ENCODE results near the gene IGDCC3.

IGDCC3 gene

GRCh38 chr15:65292938-65293518 lies 84.8 kb downstream of the IGDCC3 start:
- H3K27ac ChIP-seq (ENCODE audit: low read length): no peak overlapping the region
- no peaks in the 10 kb centered on the region for H3K27me3 ChIP-seq (ENCODE audit: control insufficient read depth, insufficient read depth, low read length)
- no peak overlapping the region for H3K4me3 ChIP-seq (ENCODE audit: low read length)
- no peaks in the 10 kb centered on the region for H3K9me3 ChIP-seq (ENCODE audit: control insufficient read depth, insufficient read depth, low read length)
- H3K4me1 ChIP-seq (ENCODE audit: control insufficient read depth, insufficient read depth, low read length): no peaks in the 10 kb centered on the region
- WGBS (ENCODE audit: insufficient coverage, insufficient read length): no CpG with 5 or more reads among the region's 1 CpG
- H3K36me3 ChIP-seq (ENCODE audit: control insufficient read depth, insufficient read depth, low read length): no peaks in the 10 kb centered on the region
- DNase-seq (ENCODE audit: low read depth, low spot score): no peak

DNA sequence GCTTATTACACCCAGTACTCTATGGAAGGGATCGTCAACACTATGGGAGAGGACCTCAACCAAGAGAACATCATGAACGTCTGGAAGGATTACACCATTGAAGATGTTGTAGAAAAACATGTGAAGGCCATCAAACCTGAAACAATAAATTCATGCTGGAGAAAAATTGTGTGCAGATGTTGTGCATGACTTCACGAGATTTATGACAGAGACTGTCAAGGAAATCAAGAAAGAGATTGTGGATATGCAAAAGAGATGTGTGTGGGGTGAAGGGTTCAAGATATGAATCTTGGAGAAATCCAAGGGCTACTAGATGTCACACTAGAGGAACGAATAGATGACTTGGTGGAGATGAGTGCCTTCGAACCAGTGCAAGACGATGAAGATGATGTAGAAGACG lies 87.6 kb downstream of the IGDCC3 start:
- Histone ChIP-seq H3K9me3 (ENCODE audit: control insufficient read depth, insufficient read depth, low read length) (no peaks in the 10 kb centered on the region), H3K4me1 (ENCODE audit: control insufficient read depth, insufficient read depth, low read length) (no peaks in the 10 kb centered on the region), H3K27me3 (ENCODE audit: control insufficient read depth, insufficient read depth, low read length) (no peaks in the 10 kb centered on the region), H3K27ac (ENCODE audit: low read length) (no peak overlapping the region), H3K36me3 (ENCODE audit: control insufficient read depth, insufficient read depth, low read length) (no peaks in the 10 kb centered on the region), H3K4me3 (ENCODE audit: low read length) (no peak overlapping the region)
- DNase-seq (ENCODE audit: low read depth, low spot score): no peak
- no CpG with 5 or more reads among the region's 7 CpGs for WGBS (ENCODE audit: insufficient coverage, insufficient read length)

DNA sequence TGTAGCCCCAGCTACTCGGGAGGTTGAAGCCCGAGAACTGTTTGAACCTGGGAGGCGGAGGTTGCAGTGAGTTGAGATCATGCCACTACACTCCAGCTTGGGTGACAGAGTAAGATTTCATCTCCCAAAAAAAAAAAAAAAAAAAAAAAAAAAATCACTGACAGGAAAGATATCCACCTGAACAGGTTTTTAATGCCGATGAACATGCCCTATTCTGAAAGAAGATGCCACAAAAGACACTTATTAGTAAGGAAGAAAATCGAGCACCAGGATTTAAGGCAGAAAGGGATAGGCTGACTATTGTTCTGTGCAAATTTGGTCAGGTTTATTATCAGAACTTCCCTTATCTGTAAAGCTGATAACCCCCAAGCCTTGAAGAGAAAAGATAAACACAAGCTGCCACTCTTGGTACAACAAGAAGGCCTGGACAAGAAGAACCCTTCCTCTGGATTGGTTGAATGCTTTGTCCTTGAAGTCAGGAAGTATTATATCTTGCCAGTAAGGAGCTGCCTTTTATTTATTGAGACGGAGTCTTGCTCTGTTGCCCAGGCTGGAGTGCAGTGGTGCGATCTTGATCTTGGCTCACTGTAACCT lies 88.4 kb downstream of the IGDCC3 start:
- Histone ChIP-seq H3K27ac (ENCODE audit: low read length) (no peak overlapping the region), H3K36me3 (ENCODE audit: control insufficient read depth, insufficient read depth, low read length) (no peaks in the 10 kb centered on the region), H3K27me3 (ENCODE audit: control insufficient read depth, insufficient read depth, low read length) (no peaks in the 10 kb centered on the region), H3K9me3 (ENCODE audit: control insufficient read depth, insufficient read depth, low read length) (no peaks in the 10 kb centered on the region), H3K4me3 (ENCODE audit: low read length) (no peak overlapping the region), H3K4me1 (ENCODE audit: control insufficient read depth, insufficient read depth, low read length) (no peaks in the 10 kb centered on the region)
- DNase-seq (ENCODE audit: low read depth, low spot score): no peak
- WGBS (ENCODE audit: insufficient coverage, insufficient read length): no CpG with 5 or more reads among the region's 7 CpGs

DNA sequence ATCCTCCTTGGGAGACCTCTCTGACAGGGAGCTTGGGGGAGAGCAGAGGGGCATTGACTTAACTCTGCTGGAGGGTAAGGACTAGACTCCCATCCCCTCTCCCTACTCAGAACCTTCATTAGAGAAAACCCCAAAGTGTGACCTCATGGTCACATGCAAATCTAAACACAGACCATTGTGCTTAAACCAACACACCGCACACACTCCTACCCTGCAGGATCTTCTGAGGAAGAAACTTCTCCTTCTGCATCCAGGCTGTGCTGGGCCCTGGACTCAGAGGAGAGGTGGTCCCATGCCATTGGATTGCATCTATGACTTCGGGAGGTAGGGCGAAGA lies 90.3 kb downstream of the IGDCC3 start:
- Histone ChIP-seq H3K9me3 (ENCODE audit: control insufficient read depth, insufficient read depth, low read length) (no peaks in the 10 kb centered on the region), H3K36me3 (ENCODE audit: control insufficient read depth, insufficient read depth, low read length) (no peaks in the 10 kb centered on the region), H3K4me1 (ENCODE audit: control insufficient read depth, insufficient read depth, low read length) (no peaks in the 10 kb centered on the region), H3K4me3 (ENCODE audit: low read length) (no peak overlapping the region), H3K27ac (ENCODE audit: low read length) (no peak overlapping the region), H3K27me3 (ENCODE audit: control insufficient read depth, insufficient read depth, low read length) (no peaks in the 10 kb centered on the region)
- WGBS (ENCODE audit: insufficient coverage, insufficient read length): no CpG with 5 or more reads among the region's 3 CpGs
- no peak for DNase-seq (ENCODE audit: low read depth, low spot score)

GRCh38 chr15:65286704-65287519 lies 90.9 kb downstream of the IGDCC3 start, which contains the start of gene PARP16:
PARP16 (minus strand) TSS chr15:65286883; CDS start chr15:65286426, 457 bp downstream.
- Histone ChIP-seq H3K27ac (ENCODE audit: low read length) (no peak within 1 kb of the TSS), H3K36me3 (ENCODE audit: control insufficient read depth, insufficient read depth, low read length) (no peaks in the 10 kb centered on the region), H3K9me3 (ENCODE audit: control insufficient read depth, insufficient read depth, low read length) (no peaks in the 10 kb centered on the region), H3K4me3 (ENCODE audit: low read length) (peak within 1 kb of the TSS; percentile 58), H3K4me1 (ENCODE audit: control insufficient read depth, insufficient read depth, low read length) (no peaks in the 10 kb centered on the region), H3K27me3 (ENCODE audit: control insufficient read depth, insufficient read depth, low read length) (no peaks in the 10 kb centered on the region)
- peak; percentile 77 for DNase-seq (ENCODE audit: low read depth, low spot score)
- WGBS (ENCODE audit: insufficient coverage, insufficient read length): no CpG with 5 or more reads among the region's 62 CpGs

DNA sequence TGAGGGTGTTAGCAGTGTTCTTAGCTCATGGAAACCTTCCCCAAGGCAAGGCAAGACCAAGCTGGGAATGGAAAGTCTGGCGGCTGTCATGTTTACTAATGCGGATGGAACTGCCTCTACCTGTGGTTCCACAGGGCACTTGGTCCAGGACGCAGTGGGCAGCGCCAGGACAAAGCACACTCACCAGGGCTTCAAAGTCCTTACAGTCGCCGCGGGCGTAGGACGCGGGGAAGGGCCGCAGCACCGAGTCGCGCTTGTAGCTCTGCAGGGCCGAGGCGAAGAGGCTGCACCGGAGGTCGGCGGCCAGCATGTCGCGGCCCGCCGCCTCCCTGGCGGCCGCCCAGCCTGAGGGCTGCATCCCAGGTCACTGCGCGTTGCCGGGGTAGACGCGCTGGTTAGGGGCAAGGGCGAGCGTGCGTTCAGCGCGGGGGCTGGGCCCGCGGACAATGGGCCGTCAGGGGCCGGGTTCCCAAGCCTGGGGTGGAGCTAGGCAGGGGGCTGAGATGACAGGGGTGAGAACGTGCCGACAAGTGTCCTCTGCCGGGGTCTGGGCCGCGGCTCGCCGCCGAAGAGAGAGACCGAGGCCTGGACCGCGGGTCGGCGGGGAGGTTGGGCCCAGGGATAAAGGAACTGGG lies 91.6 kb downstream of the IGDCC3 start:
- Histone ChIP-seq H3K27ac (ENCODE audit: low read length) (no peak overlapping the region), H3K9me3 (ENCODE audit: control insufficient read depth, insufficient read depth, low read length) (no peaks in the 10 kb centered on the region), H3K4me3 (ENCODE audit: low read length) (peak overlapping the region; percentile 58), H3K4me1 (ENCODE audit: control insufficient read depth, insufficient read depth, low read length) (no peaks in the 10 kb centered on the region), H3K27me3 (ENCODE audit: control insufficient read depth, insufficient read depth, low read length) (no peaks in the 10 kb centered on the region), H3K36me3 (ENCODE audit: control insufficient read depth, insufficient read depth, low read length) (no peaks in the 10 kb centered on the region)
- no CpG with 5 or more reads among the region's 52 CpGs for WGBS (ENCODE audit: insufficient coverage, insufficient read length)
- DNase-seq (ENCODE audit: low read depth, low spot score): no peak

DNA sequence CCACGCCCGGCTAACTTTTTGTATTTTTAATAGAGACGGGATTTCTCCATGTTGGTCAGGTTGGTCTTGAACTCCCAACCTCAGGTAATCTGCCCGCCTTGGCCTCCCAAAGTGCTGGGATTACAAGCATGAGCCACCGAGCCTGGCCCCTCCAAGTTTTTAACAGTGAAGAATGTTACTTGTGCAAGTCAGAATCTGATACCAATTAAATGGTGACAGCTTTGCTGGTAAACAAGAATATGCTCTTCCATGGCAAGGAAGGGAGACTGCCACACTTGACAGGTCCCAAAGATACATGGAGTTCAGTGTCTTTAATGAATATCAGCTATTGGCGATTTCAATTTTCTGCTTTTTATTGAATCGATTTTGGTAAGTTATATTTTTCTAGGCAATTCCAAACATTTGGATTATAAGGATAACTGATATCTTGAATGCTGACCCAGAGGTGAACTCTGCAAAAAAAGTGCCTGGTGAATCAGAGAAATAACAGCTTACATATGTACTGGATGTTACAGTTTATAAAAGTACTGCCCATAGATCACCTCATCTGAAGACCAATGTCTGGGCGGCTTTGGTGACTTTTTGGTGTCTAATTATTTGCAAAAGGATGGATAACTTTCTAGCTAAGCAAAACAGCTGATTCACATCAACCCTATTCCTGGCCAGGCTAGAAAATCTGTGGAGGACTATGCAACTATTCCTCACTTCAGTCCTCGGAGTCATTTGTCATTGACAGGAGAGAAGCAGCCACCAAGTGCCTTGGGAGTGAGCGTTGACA lies 92.3 kb downstream of the IGDCC3 start:
- no peak for DNase-seq (ENCODE audit: low read depth, low spot score)
- Histone ChIP-seq H3K4me1 (ENCODE audit: control insufficient read depth, insufficient read depth, low read length) (no peaks in the 10 kb centered on the region), H3K4me3 (ENCODE audit: low read length) (peak overlapping the region; percentile 58; the same call in 1 of the 2 replicates), H3K27me3 (ENCODE audit: control insufficient read depth, insufficient read depth, low read length) (no peaks in the 10 kb centered on the region), H3K9me3 (ENCODE audit: control insufficient read depth, insufficient read depth, low read length) (no peaks in the 10 kb centered on the region), H3K36me3 (ENCODE audit: control insufficient read depth, insufficient read depth, low read length) (no peaks in the 10 kb centered on the region), H3K27ac (ENCODE audit: low read length) (no peak overlapping the region)
- WGBS (ENCODE audit: insufficient coverage, insufficient read length): no CpG with 5 or more reads among the region's 10 CpGs

- Histone ChIP-seq H3K9me3 (ENCODE audit: control insufficient read depth, insufficient read depth, low read length) (no peaks in the 10 kb centered on the region), H3K27me3 (ENCODE audit: control insufficient read depth, insufficient read depth, low read length) (no peaks in the 10 kb centered on the region), H3K4me3 (ENCODE audit: low read length) (no peak overlapping the region), H3K27ac (ENCODE audit: low read length) (no peak overlapping the region), H3K4me1 (ENCODE audit: control insufficient read depth, insufficient read depth, low read length) (no peaks in the 10 kb centered on the region), H3K36me3 (ENCODE audit: control insufficient read depth, insufficient read depth, low read length) (no peaks in the 10 kb centered on the region)
- no CpG with 5 or more reads among the region's 1 CpG for WGBS (ENCODE audit: insufficient coverage, insufficient read length)
- no peak for DNase-seq (ENCODE audit: low read depth, low spot score)
These were observed 99.3 kb downstream of the IGDCC3 start for GRCh38 chr15:65278480-65278879.
